Hindlimb muscle (tissue), 1 donor: ENCODE results near the gene CACNA1C. TPM values are rescaled to one million over a fixed set of nuclear protein-coding genes. Genes with fewer than 3 reads are reported as not detected.

Source experiments
- DNase-seq: peaks from one replicate; pipeline ENCODE4 v3.0.0-alpha.2; 2013
- polyA plus RNA-seq: library from polyadenylated mRNA; unstranded; fragments of 120-200 nt; gene quantifications from one replicate; pipeline ENCODE4 v1.2.1, GENCODE V29; 2013; ENCODE audit not compliant: insufficient read length

Gene CACNA1C
- polyA plus RNA-seq, 1 donor, result 3.4 TPM

- no peak for DNase-seq
These were observed 89.3 kb downstream of the CACNA1C start for GRCh38 chr12:2142068-2142467.

DNA sequence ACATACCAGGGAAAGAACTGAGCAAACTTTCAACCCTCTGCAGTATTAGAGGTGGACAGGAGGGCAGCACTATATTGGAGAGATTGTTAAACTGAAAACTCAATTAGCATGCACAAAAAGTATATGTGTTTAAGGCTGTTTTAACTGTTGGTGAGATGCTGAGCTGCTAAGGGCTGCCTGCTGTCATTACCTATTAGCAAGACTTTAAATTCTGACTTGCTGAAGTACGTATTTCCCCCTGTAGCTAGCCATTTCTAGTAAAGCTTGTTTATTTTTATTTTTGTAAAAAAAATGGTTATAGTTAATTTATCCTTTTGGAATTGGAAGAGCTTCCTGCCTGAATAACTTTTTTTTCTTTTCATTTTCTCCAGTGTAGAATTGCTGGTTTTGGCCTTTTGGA is 92.2 kb downstream of the CACNA1C start:
- DNase-seq, result no peak

GRCh38 chr12:2145433-2145998 is 92.7 kb downstream of the CACNA1C start:
- DNase-seq, result no peak

GRCh38 chr12:2147335-2147734 is 94.5 kb downstream of the CACNA1C start:
- no peak for DNase-seq

GRCh38 chr12:2149091-2149490 is 96.3 kb downstream of the CACNA1C start:
- DNase-seq, result no peak

DNA sequence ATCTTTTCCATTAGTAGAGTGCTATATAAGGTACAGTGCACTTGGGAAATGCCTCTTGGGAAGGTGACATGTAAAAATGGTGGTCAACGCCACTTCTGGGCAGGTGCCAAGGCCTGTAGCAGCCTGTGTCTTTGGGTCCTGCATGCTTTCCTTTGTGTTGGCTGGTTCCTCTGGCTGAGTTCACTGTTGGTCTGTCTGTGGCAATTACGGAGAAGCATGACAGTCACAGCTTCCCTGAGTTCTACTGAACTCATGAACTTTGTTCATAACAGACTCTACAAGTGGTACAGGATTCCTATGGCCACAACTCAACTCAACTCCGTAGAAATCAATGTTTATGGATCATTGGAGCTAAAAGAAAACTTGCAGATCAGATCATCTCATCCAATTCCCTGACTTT is 98.0 kb downstream of the CACNA1C start:
- no peak for DNase-seq

DNA sequence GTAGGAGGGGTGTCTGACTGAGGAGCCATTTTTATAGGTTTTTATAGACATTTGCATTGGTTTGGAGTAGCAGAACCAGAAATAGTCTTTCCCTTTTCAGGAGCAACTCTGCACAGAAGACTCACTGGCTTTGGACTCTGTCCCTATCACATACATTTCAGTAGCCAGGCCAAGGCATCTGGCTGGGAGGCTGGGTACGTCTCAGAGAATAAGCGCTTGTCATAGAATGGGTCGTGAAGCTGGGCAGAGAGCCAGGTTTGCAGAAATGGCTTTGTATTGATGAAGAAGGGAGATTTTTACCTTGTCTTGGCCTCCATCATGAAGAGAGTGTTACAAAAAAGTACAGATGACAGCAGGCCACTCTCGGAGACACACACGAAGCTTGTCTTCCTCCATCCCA is 98.6 kb downstream of the CACNA1C start:
- DNase-seq, result no peak

DNA sequence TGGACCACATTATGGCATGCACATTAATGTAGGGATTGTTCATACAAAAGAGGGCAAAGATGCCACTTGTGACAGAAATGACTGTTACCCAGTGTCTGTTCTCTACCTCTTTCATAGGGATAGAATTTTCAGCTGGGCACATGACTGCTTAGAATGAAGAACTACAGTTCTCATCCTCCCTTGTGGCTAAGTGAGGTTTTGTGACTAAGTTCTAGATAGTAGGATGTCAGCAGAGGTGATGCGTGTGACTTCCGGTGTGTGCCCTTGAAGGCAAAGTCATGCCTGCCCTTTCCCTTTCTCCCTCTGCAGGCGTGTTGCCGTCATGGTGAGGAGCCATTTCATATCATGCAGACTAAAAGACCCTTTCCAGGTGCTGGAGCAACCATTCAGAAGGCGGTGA is 99.3 kb downstream of the CACNA1C start:
- DNase-seq, result no peak

- no peak for DNase-seq
These were observed 101.3 kb downstream of the CACNA1C start for GRCh38 chr12:2154050-2154449.

DNA sequence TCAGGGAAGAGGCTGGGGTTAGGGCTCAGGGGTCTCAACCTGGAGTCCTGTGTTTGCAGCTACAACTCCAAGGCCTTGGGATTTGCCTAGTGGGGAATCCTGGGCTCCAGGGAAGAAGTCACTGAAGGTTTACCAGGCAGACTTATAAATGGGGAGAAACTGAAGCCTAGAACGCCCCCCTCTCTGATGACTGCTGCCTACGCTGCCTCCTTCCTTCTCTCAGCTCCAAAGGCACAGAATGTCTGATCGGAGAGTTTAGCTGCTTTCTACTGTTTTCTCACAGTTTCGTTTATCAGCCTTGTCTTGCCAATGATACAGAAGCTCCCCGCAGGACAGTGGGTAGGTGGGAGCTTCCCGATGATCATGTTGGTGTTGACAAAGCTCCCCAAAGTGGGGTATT is 101.7 kb downstream of the CACNA1C start:
- DNase-seq, result no peak

DNA sequence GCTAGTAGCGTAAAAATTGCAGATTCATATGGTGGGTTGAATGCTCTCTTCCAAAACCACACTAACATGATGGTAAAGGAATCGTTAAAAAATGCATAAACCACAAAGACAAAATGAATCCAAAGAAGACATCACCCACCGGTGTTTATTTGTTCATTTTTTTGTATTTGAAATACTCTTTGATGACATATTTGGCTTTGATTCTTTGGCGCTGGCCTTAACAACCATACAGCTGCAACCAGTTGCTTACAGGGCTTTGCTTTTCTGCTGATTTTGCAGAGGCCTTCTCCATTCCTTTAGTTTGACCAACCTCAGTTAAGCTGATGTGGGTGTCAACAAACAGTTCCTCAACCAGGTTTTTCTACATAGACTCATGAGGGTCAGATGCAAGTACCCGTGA is 103.5 kb downstream of the CACNA1C start:
- DNase-seq, result no peak

- DNase-seq, result no peak
These were observed 107.3 kb downstream of the CACNA1C start for GRCh38 chr12:2160043-2160442.

DNA sequence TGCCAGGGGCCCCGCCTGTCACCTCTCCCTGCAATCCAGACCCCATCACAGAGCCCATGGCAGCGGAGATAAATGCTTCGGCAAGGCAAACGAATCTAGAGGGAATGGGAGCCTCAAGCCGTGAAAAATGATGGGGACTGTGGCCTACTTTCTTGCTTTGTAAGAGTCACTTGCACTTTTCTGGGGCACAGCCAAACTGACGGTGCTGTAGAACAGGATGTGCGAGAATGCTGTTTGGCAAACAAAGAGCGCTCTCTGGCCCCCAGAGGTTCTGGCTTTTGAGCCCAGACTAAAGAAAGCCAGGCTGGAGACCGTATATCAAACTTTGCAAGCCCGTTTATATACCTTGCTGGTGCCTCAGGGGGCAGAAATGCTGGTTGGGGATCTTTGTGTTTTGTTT is 108.7 kb downstream of the CACNA1C start:
- DNase-seq, result peak; percentile 70

DNA sequence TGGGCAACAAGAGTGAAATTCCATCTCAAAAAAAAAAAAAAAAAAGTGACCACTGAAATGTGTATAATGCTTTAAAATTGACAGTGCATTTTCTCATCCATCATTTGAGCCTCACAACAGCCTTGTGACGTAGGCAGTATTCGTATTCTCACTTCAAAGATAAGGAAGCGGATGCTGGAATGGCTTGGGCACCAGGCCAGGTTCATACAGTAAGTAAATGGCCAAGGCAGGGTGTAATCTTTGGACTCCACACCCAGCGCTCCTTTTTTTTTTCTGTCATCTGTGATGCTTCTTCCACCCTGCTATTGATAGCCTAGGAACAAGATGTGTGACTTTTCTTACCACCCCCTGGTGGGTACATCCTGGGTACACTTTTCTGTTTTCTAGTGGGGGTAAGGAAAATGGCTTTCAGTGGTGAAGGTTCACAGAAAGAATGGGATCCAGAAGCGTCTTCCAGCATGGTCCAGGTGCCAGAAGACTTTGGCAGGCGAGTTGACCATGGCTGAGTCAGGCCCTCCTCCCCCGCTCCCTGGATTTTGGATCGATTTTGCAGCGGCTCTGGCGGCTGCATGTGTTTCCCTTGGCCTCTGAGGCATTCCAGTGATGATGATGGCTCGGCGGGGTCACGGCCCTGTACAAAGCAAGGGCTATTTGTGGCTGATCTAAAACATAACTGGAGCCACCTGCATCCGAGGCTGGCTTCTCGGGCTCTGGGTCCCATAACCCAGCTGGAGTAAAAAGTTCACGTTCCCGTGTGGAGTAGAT is 110.6 kb downstream of the CACNA1C start:
- peak; percentile 93 for DNase-seq

DNA sequence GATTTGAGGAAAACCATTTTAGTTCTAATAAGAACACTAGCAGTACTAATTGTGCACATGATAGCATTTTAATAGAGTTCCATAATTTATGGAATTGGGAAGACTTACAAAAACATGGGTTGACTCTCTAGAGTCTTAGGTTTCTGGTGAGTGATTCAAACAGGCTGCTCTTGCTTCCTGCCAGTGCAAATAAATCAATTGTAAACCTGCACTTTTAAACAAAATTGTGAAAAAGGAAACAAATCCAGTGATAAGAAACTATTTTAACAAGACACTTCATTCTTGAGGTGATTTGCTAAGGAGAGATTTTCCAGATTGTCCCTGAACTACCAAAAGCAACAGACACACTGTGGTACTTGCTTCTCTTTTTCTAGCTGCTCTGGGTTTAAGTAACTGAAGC is 112.2 kb downstream of the CACNA1C start:
- no peak for DNase-seq

GRCh38 chr12:2165927-2166326 is 113.1 kb downstream of the CACNA1C start:
- DNase-seq, result no peak

- no peak for DNase-seq
These were observed 113.9 kb downstream of the CACNA1C start for GRCh38 chr12:2166696-2167095.

DNA sequence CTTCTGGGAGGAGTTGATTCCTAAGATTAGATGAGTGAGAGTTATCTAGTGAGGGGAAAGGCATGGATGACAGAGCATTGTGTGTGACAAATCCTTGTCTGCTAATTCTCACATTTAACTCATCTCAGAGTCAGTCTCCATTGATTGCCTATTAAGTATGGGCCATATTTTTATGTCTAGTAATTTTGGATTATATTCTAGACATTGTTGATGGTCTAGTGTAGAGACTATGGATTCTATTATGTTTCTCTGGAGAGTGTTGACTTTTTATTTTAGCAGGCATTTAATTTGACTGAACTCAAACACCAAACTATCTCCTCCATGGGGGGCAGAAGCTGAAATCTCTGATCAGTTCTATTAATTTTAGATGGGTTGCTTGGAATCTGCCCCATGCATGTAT is 114.4 kb downstream of the CACNA1C start:
- no peak for DNase-seq

DNA sequence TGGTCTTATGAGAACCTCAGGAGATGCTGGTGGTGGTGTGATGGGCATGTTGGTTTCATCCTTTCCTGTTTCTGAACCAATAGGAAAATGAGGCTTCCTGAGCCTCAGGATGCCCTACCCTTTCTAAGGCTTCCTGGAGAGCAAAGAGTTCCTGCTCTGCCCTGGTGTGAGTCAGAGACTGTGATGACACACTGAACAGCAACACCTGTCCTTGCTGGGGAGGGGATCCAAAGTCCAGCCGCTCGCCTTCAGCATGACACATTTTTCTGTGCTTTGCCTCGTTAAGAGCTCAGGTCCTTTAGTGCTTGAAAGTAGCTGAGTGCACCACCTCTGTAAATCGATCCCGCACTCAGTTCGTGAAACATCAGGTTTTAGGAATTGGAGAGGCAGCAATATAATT is 116.0 kb downstream of the CACNA1C start:
- DNase-seq, result no peak

- DNase-seq, result no peak
These were observed 116.7 kb downstream of the CACNA1C start for GRCh38 chr12:2169489-2169888.

DNA sequence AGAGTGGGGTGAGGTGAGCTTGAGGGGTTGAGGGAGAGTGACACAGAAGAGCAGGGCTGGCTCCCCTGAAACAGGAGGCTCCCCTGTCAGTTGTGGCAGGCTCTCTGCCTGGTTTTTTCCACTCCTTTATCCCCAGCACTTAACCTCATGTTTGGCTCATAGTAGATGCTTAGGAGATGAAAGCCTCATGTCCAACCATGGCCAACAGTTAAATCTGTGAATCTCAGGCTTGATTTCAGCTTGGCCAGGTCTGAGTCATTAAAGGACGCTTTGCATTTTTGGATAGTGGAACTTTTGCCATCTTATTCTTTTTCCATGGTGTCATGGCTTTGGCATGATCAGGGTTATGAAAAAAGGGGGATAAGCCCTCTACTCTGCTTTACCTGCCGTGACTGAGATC is 117.2 kb downstream of the CACNA1C start:
- no peak for DNase-seq

GRCh38 chr12:2170376-2170775 is 117.6 kb downstream of the CACNA1C start:
- DNase-seq, result no peak

- DNase-seq, result no peak
These were observed 119.1 kb downstream of the CACNA1C start for GRCh38 chr12:2171672-2172426.
